Transverse colon (tissue), 4 donors: ENCODE results near the gene KCNQ1OT1. TPM values are rescaled to one million over a fixed set of nuclear protein-coding genes. Genes with fewer than 3 reads are reported as not detected.

Experiments
- DNase-seq: peaks from one replicate; pipeline ENCODE4 v3.0.0-alpha.2; 2019
- H3K27ac ChIP-seq, 4 donors: fragments of 200-600 bp; sonication (generic); 2 replicates each; pipeline ENCODE4 v1.5.1; 2016 to 2018; ENCODE audit warnings: inconsistent platforms in 4 of 4
- H3K27me3 ChIP-seq: fragments of 200-600 bp; sonication (generic); 2 replicates; pipeline ENCODE4 v1.5.1; 2017; ENCODE audit warnings: inconsistent platforms
- H3K36me3 ChIP-seq, 4 donors: fragments of 200-600 bp; sonication (generic); 2 replicates each; pipeline ENCODE4 v1.5.1; 2017 to 2019; ENCODE audit warnings: inconsistent platforms in 4 of 4
- H3K4me1 ChIP-seq, 4 donors: fragments of 200-600 bp; sonication (generic); 2 replicates each; pipeline ENCODE4 v1.5.1; 2017 to 2020; ENCODE audit warnings: inconsistent platforms in 4 of 4
- H3K4me3 ChIP-seq, 4 donors: fragments of 200-600 bp; sonication (generic); 1 replicate in 1 of 4; 2 replicates in 3 of 4; pipeline versions ENCODE4 v1.5.1 to v1.6.1; 2017 to 2019; ENCODE audit warnings: inconsistent platforms in 4 of 4
- H3K9me3 ChIP-seq, 2 donors: fragments of 200-600 bp; sonication (generic); 2 replicates each; pipeline ENCODE4 v1.5.1; 2017 to 2019; ENCODE audit warnings: inconsistent platforms in 2 of 2
- CTCF ChIP-seq, 5 experiments: fragments of 200-600 bp in 3 of 5; fragments of 450-650 bp in 2 of 5; sonication (generic) in 3 of 5; IDR thresholded peaks; 1 replicate in 2 of 5; 2 replicates in 3 of 5; pipeline ENCODE4 v1.5.1; 2016 to 2017; ENCODE audit warnings: antibody characterized with exemption in 5 of 5, inconsistent platforms in 3 of 5, mild to moderate bottlenecking in 2 of 5, moderate library complexity in 1 of 5
- EP300 ChIP-seq: sonication (generic); formaldehyde crosslinking; IDR thresholded peaks from one replicate; pipeline ENCODE4 v1.6.1; 2017; ENCODE audit warnings: antibody characterized with exemption, low read depth
- POLR2A ChIP-seq: fragments of 450-650 bp; IDR thresholded peaks from one replicate; pipeline ENCODE4 v1.6.1; 2016; ENCODE audit warnings: antibody characterized with exemption, mild to moderate bottlenecking, moderate library complexity
- POLR2AphosphoS5 ChIP-seq, 3 donors: sonication (generic); formaldehyde crosslinking; IDR thresholded peaks; one replicate each; pipeline ENCODE4 v1.6.1; 2016; ENCODE audit warnings: antibody characterized with exemption in 3 of 3
- WGBS, 2 donors: methylation state at CpG; one replicate each; pipeline ENCODE4 v1.1.5; 2018; ENCODE audit warnings: low coverage in 1 of 2; 5-methylcytosine and 5-hydroxymethylcytosine counted together
- in situ Hi-C, 4 donors: fragments of 200-750 bp; cut with MboI; loops; one replicate each; pipeline versions ENCODE4 v1.15.0 to v1.15.1; 2017; ENCODE audit warnings: low sequenced_read_pairs in 3 of 4, low pct_ligation_motif_present in 1 of 4, low pct_unique_long_range_greater_than_20kb in 1 of 4
- intact Hi-C: fragments of 100-400 bp; cut with DNase I; formaldehyde crosslinking; loops from one replicate; pipeline ENCODE4 v1.15.1; 2023; ENCODE audit warnings: low total_unique reads
- total RNA-seq, 4 donors: library from RNA; depleted of rRNA; stranded (reverse); fragments of >200 nt; gene quantifications; one replicate each; pipeline ENCODE4 v1.1.0, GENCODE V29; 2016

The KCNQ1OT1 gene
- total RNA-seq, 4 donors from 2014 or later: 1.5 to 5.0 (median 1.9) TPM

GRCh38 chr11:2743427-2744110 lies 43.8 kb upstream of the KCNQ1OT1 start:
- in situ Hi-C loops (no loop called here), intact Hi-C loops (no loop called here)
- H3K4me1 ChIP-seq: peaks cover 0 to 7% (median 0%) of the 10 kb centered on the region in 4 donors
- 88 to 92% methylated on average over 5 to 20 of the region's 21 CpGs for WGBS, 2 donors
- no peak for DNase-seq
- TF ChIP-seq POLR2A (no peak), POLR2AphosphoS5 (IDR thresholded peaks at IDR 0.05) (no peak), EP300 (no peak), CTCF (IDR thresholded peaks at IDR 0.05) (no peak)
- no peaks in the 10 kb centered on the region for H3K27me3 ChIP-seq
- no peaks in the 10 kb centered on the region for H3K36me3 ChIP-seq
- no peak overlapping the region for H3K27ac ChIP-seq
- H3K4me3 ChIP-seq: no peak overlapping the region
- no peaks in the 10 kb centered on the region for H3K9me3 ChIP-seq

- DNase-seq: no peak
- Histone ChIP-seq H3K27me3 (no peaks in the 10 kb centered on the region), H3K36me3 (no peaks in the 10 kb centered on the region), H3K4me3 (no peak overlapping the region), H3K9me3 (no peaks in the 10 kb centered on the region), H3K27ac (peak overlapping the region in 1 of 4 donors; percentile 46), H3K4me1 (peaks cover 0 to 12% (median 3%) of the 10 kb centered on the region in 4 donors)
- in situ Hi-C loops: no loop called here
- no peak for TF ChIP-seq CTCF (IDR thresholded peaks at IDR 0.05)
- TF ChIP-seq EP300: no peak
- no peak for TF ChIP-seq POLR2AphosphoS5 (IDR thresholded peaks at IDR 0.05)
- no peak for TF ChIP-seq POLR2A
- WGBS, 2 donors: 85 to 100% methylated on average over 1 to 12 of the region's 20 CpGs
- intact Hi-C loops: no loop called here
Measured at GRCh38 chr11:2742611-2743426, 43.0 kb upstream of the KCNQ1OT1 start.

GRCh38 chr11:2742201-2742600 lies 42.4 kb upstream of the KCNQ1OT1 start:
- intact Hi-C loops (no loop called here), in situ Hi-C loops (no loop called here)
- no peak for TF ChIP-seq EP300
- TF ChIP-seq CTCF (IDR thresholded peaks at IDR 0.05): no peak
- TF ChIP-seq POLR2A: no peak
- TF ChIP-seq POLR2AphosphoS5 (IDR thresholded peaks at IDR 0.05): no peak
- H3K27ac ChIP-seq: peak overlapping the region in 1 of 4 donors; percentile 46
- no peaks in the 10 kb centered on the region for H3K9me3 ChIP-seq
- no peaks in the 10 kb centered on the region for H3K27me3 ChIP-seq
- no peak for DNase-seq
- H3K4me3 ChIP-seq: no peak overlapping the region
- H3K36me3 ChIP-seq: no peaks in the 10 kb centered on the region
- H3K4me1 ChIP-seq: peaks cover 0 to 18% (median 9%) of the 10 kb centered on the region in 4 donors
- WGBS, 2 donors: 92% methylated on average over 5 of the region's 5 CpGs; no CpG with 5 or more reads in 1 of the 2 donors

- 57 to 76% methylated on average over 4 to 18 of the region's 18 CpGs for WGBS, 2 donors
- intact Hi-C loops (no loop called here), in situ Hi-C loops (no loop called here)
- DNase-seq: no peak
- Histone ChIP-seq H3K27me3 (no peaks in the 10 kb centered on the region), H3K4me3 (no peak overlapping the region), H3K27ac (peak overlapping the region in 2 of 4 donors; percentile 25 to 46), H3K9me3 (no peaks in the 10 kb centered on the region), H3K36me3 (no peaks in the 10 kb centered on the region), H3K4me1 (peaks cover 0 to 23% (median 13%) of the 10 kb centered on the region in 4 donors)
- TF ChIP-seq POLR2AphosphoS5 (IDR thresholded peaks at IDR 0.05): no peak
- no peak for TF ChIP-seq POLR2A
Measured at GRCh38 chr11:2741377-2742131, 41.8 kb upstream of the KCNQ1OT1 start.
